HG03066 (cell line): ENCODE data around the gene MAT1A.
A peak's percentile ranks its signal among the peaks of the same experiment; 100 is the strongest.
"Not testable (repeated sequence)": the region's sequence is repeated elsewhere in the genome, so short reads cannot be mapped to it uniquely, and the experiment has no call there.

ENCODE experiments used
- ATAC-seq: cut with Tn5 transposase; IDR thresholded peaks from one replicate; pipeline ENCODE4 v1.9.1; 2021; ENCODE audit warnings: low read depth; ENCODE audit not compliant: unreplicated experiment

MAT1A gene

GRCh38 chr10:80234331-80235235 is 54.9 kb downstream of the MAT1A start:
- ATAC-seq: peak; percentile 100

GRCh38 chr10:80233871-80234270 is 55.6 kb downstream of the MAT1A start:
- ATAC-seq: not testable (repeated sequence)

- peak; percentile 56 for ATAC-seq
Measured at GRCh38 chr10:80226723-80227122, 62.7 kb downstream of the MAT1A start.

GRCh38 chr10:80223031-80223419 is 66.4 kb downstream of the MAT1A start:
- not testable (repeated sequence) for ATAC-seq
